Caco-2 (cell line): ENCODE data around the gene SMARCE1. TPM values are rescaled to one million over a fixed set of nuclear protein-coding genes. Genes with fewer than 3 reads are reported as not detected.

Experiments used
- BruUV-seq: library from RNA; stranded (reverse); fragments of 400-500 nt; replicated peaks from 2 replicates; lab custom pipeline; 2021; lab: Mats Ljungman, UMichigan
- CTCF ChIA-PET: fragments of 300-600 bp; sonication (Branson Sonifier 250); formaldehyde crosslinking; loops from one replicate; lab custom pipeline; 2022; ENCODE audit warnings: antibody characterized with exemption; lab: Charles Lee
- POLR2A ChIA-PET: fragments of 300-600 bp; sonication (Branson Sonifier 250); formaldehyde crosslinking; loops from one replicate; lab custom pipeline; 2022; ENCODE audit warnings: antibody characterized with exemption; lab: Charles Lee
- DNase-seq, 2 experiments: peaks; one replicate each; pipeline versions ENCODE4 v3.0.0 to v3.0.0-alpha.2; 2020 to 2022
- H3K27me3 ChIP-seq: replicated peaks from 2 replicates; pipeline ENCODE4 v1.6.0; 2011; ENCODE audit warnings: low read length; ENCODE audit not compliant: control insufficient read depth, insufficient read depth
- H3K36me3 ChIP-seq: 2 replicates; pipeline ENCODE4 v1.5.1; 2011; ENCODE audit warnings: low read length; ENCODE audit not compliant: control insufficient read depth, insufficient read depth
- H3K4me1 ChIP-seq: fragments of 250-450 bp; sonication (Bioruptor Pico); 2 replicates; pipeline ENCODE4 v1.5.1; 2020; ENCODE audit warnings: mild to moderate bottlenecking
- H3K4me3 ChIP-seq: 2 replicates; pipeline ENCODE4 v1.5.1; 2011; ENCODE audit warnings: low read depth, mild to moderate bottlenecking, control low read depth, low read length
- H3K9me3 ChIP-seq: fragments of 250-450 bp; sonication (Bioruptor Pico); 2 replicates; pipeline ENCODE4 v1.5.1; 2020; ENCODE audit warnings: mild to moderate bottlenecking, moderate library complexity
- H3K27ac Mint-ChIP-seq: one replicate; pipeline ENCODE4 v1.8.0; 2022; ENCODE audit warnings: mixed read lengths; ENCODE audit not compliant: unreplicated experiment
- H3K27me3 Mint-ChIP-seq: one replicate; pipeline ENCODE4 v1.8.0; 2022; ENCODE audit warnings: mixed read lengths; ENCODE audit not compliant: insufficient read depth, unreplicated experiment
- H3K36me3 Mint-ChIP-seq: one replicate; pipeline ENCODE4 v1.8.0; 2022; ENCODE audit warnings: mild to moderate bottlenecking, mixed read lengths; ENCODE audit not compliant: insufficient read depth, unreplicated experiment
- H3K4me1 Mint-ChIP-seq: one replicate; pipeline ENCODE4 v1.8.0; 2022; ENCODE audit warnings: low read depth, mixed read lengths; ENCODE audit not compliant: unreplicated experiment
- H3K4me3 Mint-ChIP-seq: one replicate; pipeline ENCODE4 v1.8.0; 2022; ENCODE audit warnings: mild to moderate bottlenecking, moderate library complexity, mixed read lengths; ENCODE audit not compliant: unreplicated experiment
- H3K9me3 Mint-ChIP-seq: one replicate; pipeline ENCODE4 v1.8.0; 2022; ENCODE audit warnings: mixed read lengths; ENCODE audit not compliant: unreplicated experiment
- CTCF ChIP-seq, 2 experiments: fragments of 200-600 bp in 1 of 2; IDR thresholded peaks; 1 replicate in 1 of 2; 2 replicates in 1 of 2; pipeline versions ENCODE4 v1.5.1 to v1.8.0; 2011 to 2022; ENCODE audit warnings: antibody characterized with exemption in 1 of 2, control low read depth in 1 of 2, inconsistent platforms in 1 of 2, low read depth in 1 of 2, low read length in 1 of 2, mild to moderate bottlenecking in 1 of 2, moderate library complexity in 1 of 2; ENCODE audit not compliant: insufficient read depth in 1 of 2, severe bottlenecking in 1 of 2, unreplicated experiment in 1 of 2
- intact Hi-C: fragments of 100-400 bp; cut with micrococcal nuclease; formaldehyde crosslinking; loops from one replicate; pipeline ENCODE4 v1.10.0; 2022; ENCODE audit not compliant: unreplicated experiment
- total RNA-seq: library from RNA; stranded (reverse); gene quantifications from 2 replicates; pipeline ENCODE4 v1.2.3, GENCODE V29; 2022

SMARCE1 gene
- total RNA-seq, 1 experiment from 2014 or later: 126 TPM

- no peak for DNase-seq
- H3K4me1 ChIP-seq: no peaks in the 10 kb centered on the region
- H3K36me3 ChIP-seq: no peaks in the 10 kb centered on the region
- no peaks in the 10 kb centered on the region for H3K27me3 ChIP-seq
- peaks cover 6% of the 10 kb centered on the region for H3K36me3 Mint-ChIP-seq
- no peak overlapping the region for H3K27ac Mint-ChIP-seq
- BruUV-seq: no TSS peak
- H3K27me3 Mint-ChIP-seq: no peaks in the 10 kb centered on the region
- H3K4me1 Mint-ChIP-seq: peaks cover 11% of the 10 kb centered on the region
- no peak overlapping the region for H3K4me3 ChIP-seq
- ChIA-PET CTCF (interaction anchor here (0.5 kb wide), 1 partner anchor 64 kb away, joined by 3 read pairs; no protein-coding TSS in a partner anchor), POLR2A (no interaction called here)
- H3K9me3 Mint-ChIP-seq: no peaks in the 10 kb centered on the region
- no peaks in the 10 kb centered on the region for H3K9me3 ChIP-seq
- intact Hi-C loops: no loop called here
- H3K4me3 Mint-ChIP-seq: no peak overlapping the region
- TF ChIP-seq CTCF (IDR thresholded peaks at IDR 0.05; ENCODE audit: insufficient read depth in 1 of 2, low read depth in 1 of 2, low read length in 1 of 2, severe bottlenecking in 1 of 2, unreplicated experiment in 1 of 2): no peak
Measured at GRCh38 chr17:40597556-40598300, 49.9 kb downstream of the SMARCE1 start.

GRCh38 chr17:40597156-40597555 is 50.5 kb downstream of the SMARCE1 start:
- no peak for DNase-seq
- Histone ChIP-seq H3K4me1 (no peaks in the 10 kb centered on the region), H3K4me3 (no peak overlapping the region), H3K36me3 (no peaks in the 10 kb centered on the region), H3K27me3 (no peaks in the 10 kb centered on the region), H3K9me3 (no peaks in the 10 kb centered on the region)
- no peaks in the 10 kb centered on the region for H3K27me3 Mint-ChIP-seq
- H3K4me1 Mint-ChIP-seq: peaks cover 11% of the 10 kb centered on the region
- no peak overlapping the region for H3K4me3 Mint-ChIP-seq
- no peak for TF ChIP-seq CTCF (IDR thresholded peaks at IDR 0.05; ENCODE audit: insufficient read depth in 1 of 2, low read depth in 1 of 2, low read length in 1 of 2, severe bottlenecking in 1 of 2, unreplicated experiment in 1 of 2)
- ChIA-PET CTCF (no interaction called here), POLR2A (no interaction called here)
- intact Hi-C loops: no loop called here
- H3K36me3 Mint-ChIP-seq: peaks cover 6% of the 10 kb centered on the region
- no peak overlapping the region for H3K27ac Mint-ChIP-seq
- no TSS peak for BruUV-seq
- H3K9me3 Mint-ChIP-seq: no peaks in the 10 kb centered on the region

DNA sequence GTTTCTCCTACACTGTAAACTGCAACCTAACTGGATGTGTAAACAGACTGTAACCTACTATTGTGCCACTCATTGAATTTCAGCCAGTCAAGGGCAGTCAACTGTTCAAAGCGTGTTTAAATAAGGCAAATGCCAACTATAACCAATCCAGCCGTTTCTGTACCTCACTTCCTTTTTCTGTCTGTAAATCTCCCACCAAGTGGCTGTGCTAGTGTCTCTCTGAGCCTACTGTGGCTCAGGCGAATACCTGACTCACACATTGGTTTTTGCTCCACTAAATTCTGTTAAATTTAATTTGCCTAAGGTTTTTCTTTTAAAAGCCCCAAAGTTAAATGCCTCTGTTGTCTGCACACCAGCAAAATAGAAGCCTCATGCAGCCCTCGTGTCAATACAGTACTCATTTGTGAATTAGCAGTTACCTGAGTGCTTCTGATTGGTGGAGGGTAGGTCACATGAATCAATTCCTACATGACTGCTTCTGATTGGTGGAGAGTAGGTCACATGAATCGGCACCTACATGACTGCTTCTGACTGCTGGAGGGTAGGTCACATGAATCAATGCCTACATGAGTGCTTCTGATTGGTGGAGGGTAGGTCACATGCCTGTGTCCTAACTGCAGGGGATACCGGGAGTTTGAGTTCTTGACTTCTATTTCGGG is 51.2 kb downstream of the SMARCE1 start:
- Histone ChIP-seq H3K36me3 (no peaks in the 10 kb centered on the region), H3K9me3 (no peaks in the 10 kb centered on the region), H3K27me3 (no peaks in the 10 kb centered on the region), H3K4me1 (no peaks in the 10 kb centered on the region), H3K4me3 (0 out of 2 replicates have a peak overlapping the region, but pooled peaks have one; percentile 5)
- TF ChIP-seq CTCF (IDR thresholded peaks at IDR 0.05; ENCODE audit: insufficient read depth in 1 of 2, low read depth in 1 of 2, low read length in 1 of 2, severe bottlenecking in 1 of 2, unreplicated experiment in 1 of 2): no peak
- peaks cover 6% of the 10 kb centered on the region for H3K36me3 Mint-ChIP-seq
- POLR2A ChIA-PET: no interaction called here
- CTCF ChIA-PET: no interaction called here
- TSS peak; percentile 72 for BruUV-seq
- H3K27ac Mint-ChIP-seq: peak overlapping the region; percentile 37
- no peaks in the 10 kb centered on the region for H3K9me3 Mint-ChIP-seq
- no peaks in the 10 kb centered on the region for H3K27me3 Mint-ChIP-seq
- DNase-seq: peak; percentile 69 to 82
- peaks cover 11% of the 10 kb centered on the region for H3K4me1 Mint-ChIP-seq
- peak overlapping the region; percentile 58 for H3K4me3 Mint-ChIP-seq
- intact Hi-C loops: no loop called here
